NAMALWA (cell line): Measurements from ENCODE around the gene TTC24.

Experiments
- DNase-seq: peaks from one replicate; pipeline ENCODE4 v3.0.0-alpha.2; 2015; ENCODE audit warnings: low spot score

Gene TTC24

DNA sequence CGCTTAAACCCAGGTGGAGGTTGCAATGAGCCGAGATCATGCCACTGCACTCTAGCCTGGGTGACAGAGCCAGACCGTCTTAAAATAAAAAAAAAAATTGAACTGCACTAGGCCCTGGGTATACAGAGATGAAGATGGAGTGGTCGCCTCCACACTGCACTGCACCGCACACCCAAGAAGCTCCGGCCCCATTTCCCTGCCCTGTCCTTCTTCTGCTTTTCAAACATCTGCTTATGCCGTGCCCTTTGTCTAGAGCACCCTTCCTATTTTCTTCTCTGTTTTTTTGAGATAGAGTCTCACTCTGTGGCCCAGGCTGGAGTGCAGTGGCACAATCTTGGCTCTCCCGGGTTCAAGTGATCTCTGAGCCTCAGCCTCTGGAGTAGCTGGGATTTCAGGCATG is 24.6 kb upstream of the TTC24 start:
- no peak for DNase-seq

DNA sequence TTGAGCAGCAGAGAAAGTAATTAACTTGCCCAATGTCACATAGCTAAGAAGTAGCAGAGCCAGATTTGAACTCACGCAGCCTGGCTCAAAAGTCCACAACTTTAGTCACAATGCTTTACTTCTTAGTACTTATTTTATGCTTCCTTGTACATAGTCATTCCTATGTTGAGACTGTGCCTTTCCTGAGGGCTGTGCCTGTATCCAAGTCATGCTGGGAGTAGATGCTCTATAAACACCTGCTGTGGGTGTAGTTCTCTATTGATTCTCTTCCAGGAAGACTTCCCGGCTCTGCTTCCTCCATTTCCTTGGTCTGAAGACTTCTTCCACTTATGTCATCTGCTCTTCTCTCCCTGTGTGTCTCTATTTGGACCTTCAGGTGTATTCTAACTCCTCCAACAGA is 23.8 kb upstream of the TTC24 start:
- DNase-seq = no peak

DNA sequence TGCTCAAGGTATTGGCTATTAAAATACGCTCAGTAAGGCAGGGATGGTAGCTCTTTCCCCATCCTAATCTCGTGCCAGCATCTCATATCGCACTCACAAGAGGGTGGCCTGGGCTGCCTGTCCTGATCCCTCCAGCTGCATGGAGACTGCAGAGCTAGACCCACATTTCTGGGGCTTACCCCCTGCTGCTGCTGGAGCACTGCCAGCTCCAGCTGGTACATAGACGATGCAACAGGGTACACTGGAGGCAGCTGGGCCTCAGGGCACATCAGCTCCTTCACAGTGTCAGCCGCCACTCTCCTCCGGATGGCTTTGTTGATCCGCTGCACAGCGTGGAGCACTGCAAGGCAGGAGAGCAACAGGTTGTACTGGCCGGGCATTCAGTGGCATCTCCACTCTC is 23.2 kb upstream of the TTC24 start:
- no peak for DNase-seq

GRCh38 chr1:156559086-156559796 is 20.3 kb upstream of the TTC24 start:
- no peak for DNase-seq

GRCh38 chr1:156559797-156560385 is 19.6 kb upstream of the TTC24 start:
- DNase-seq = no peak

- no peak for DNase-seq
Observed at GRCh38 chr1:156560585-156561163, 18.8 kb upstream of the TTC24 start.

GRCh38 chr1:156565519-156565918 is 14.0 kb upstream of the TTC24 start:
- no peak for DNase-seq

DNA sequence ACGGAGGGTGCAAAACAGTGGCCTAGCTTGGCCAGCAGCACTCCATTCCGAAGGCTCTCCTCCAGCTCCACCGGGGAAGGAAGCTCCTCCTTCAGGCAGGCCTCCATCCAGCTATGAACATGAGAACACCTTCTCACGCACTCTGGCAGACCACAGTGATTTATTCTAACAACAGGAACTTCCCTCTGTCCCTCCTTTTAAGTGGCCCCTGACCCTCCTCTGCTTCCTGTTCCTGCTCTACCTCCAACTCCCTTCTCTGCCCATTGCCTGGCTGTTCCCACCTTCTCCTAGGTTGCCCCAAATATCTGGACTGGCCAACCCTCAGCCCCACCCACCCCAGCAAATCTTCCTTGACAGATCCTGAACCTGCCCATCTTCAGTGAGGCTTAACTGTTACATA is 13.1 kb upstream of the TTC24 start:
- no peak for DNase-seq

GRCh38 chr1:156571261-156571852 is 8.2 kb upstream of the TTC24 start:
- DNase-seq = no peak

DNA sequence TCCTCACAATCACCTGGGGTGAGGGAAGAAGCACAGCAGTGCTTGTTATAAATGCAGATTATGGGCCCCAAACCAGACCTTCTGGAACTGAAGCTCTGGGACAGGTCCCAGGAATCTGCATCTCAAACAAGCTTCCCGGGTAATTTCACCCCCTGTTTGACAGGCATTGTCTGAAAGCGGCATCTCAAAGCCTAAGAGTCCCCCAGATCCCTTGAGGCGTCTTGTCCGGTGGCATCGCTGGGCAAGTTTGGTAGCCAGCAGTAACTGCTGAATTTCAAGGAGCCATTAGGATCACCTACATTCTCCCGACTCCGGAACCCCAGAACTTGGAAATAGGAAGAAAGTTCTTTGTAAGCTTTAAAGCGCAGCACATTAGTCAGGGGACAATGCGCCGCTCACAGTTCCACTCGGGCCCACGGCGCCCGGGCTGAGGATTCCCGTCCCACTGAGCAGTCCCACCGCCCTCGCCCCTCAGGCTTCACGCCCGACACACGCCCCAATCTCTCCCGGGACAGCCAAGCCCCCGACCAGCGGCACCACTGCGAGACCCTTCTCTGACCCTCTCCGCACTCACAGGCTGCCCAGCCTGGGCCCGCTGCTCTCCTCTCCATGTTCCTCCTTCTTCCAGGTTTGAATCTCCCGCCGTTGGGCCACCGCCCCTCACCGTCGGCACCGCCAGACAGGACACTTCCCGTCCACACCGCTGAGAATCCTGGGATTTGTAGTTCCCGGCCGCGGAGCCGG is 7.4 kb upstream of the TTC24 start, which contains the start of gene IQGAP3:
IQGAP3 (minus strand) TSS at position 647 of the 744 bp plus-strand sequence; CDS start at position 611, 36 bp downstream.
- peak; percentile 81 for DNase-seq

- DNase-seq = no peak
Observed at GRCh38 chr1:156572663-156573018, 6.9 kb upstream of the TTC24 start.

GRCh38 chr1:156574039-156574633 is 5.4 kb upstream of the TTC24 start:
- no peak for DNase-seq

DNA sequence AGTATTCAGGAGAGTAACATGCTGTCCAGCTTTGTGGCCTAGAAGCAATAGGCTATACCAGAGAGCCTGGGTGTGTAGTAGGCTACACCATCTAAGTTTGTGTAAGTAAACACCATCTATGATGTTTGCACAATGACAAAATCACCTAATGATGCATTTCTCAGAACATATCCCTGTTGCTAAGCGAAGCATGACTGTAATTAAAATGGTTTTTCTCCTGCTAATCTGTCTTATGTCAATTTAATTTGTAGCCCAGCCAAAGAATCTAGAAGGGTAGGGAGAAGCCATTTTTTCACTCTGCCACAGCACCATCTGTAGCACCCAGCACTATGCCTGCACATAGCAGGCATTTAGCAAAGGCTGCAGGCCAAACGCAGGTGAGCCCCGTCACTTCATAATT is 2.0 kb upstream of the TTC24 start:
- no peak for DNase-seq

GRCh38 chr1:156578055-156578454 is 1.5 kb upstream of the TTC24 start:
- DNase-seq = no peak

- DNase-seq = peak; percentile 87
Observed at GRCh38 chr1:156581661-156582387, 2.3 kb downstream of the TTC24 start.

DNA sequence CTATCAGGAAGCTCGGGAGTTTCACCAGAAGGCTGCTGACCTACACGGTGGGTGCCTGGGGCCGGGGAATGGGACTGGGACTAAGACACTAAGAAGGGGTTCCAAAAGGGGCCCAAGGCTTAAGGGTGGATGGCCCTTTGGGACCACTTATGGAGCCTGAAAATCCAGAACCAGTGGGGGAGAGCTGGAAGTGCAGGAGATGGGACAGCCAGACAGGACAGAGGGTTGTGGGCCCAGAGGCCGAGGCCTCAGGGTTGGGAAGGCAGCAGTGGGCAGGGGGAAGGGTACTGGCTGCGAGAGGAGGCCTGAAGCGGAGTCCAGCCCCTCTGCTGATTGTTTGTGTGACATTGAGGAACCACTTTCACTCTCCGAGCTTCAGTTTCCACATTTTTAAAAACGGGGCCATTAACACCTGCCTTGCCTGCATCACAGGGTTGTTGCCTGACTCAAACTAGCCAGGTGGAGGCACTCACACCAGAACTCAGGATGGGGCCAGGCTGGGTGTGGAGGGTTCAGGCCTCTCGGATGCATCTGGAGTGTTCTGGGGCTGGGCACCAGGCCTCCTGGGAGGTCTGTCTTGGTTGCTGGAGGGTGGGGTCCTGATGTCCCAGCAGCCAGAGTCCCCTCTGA is 3.0 kb downstream of the TTC24 start:
- DNase-seq = peak; percentile 88

GRCh38 chr1:156583821-156584622 is 4.5 kb downstream of the TTC24 start:
- DNase-seq = peak; percentile 96

GRCh38 chr1:156584813-156585212 is 5.3 kb downstream of the TTC24 start:
- DNase-seq = peak; percentile 65

DNA sequence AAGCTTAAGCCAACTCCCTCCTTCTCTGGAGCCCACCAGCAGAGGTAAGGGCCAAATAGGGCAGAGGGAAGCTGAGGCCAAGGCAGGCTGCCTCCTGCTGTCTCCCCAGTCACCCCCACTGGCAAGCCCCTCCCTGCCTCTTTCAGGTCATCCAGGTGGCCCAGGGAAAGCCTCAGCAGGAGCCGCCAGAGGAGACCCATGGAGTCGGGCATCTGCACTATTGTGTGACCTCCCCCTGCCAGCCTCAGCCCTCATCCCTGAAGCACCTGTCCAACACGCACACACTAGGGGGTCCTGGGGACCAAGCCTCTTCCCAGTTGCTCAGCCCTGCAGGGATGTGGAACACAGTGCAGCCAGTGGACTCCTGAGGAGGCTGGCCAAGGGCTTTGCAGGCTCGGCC is 6.8 kb downstream of the TTC24 start:
- no peak for DNase-seq

DNA sequence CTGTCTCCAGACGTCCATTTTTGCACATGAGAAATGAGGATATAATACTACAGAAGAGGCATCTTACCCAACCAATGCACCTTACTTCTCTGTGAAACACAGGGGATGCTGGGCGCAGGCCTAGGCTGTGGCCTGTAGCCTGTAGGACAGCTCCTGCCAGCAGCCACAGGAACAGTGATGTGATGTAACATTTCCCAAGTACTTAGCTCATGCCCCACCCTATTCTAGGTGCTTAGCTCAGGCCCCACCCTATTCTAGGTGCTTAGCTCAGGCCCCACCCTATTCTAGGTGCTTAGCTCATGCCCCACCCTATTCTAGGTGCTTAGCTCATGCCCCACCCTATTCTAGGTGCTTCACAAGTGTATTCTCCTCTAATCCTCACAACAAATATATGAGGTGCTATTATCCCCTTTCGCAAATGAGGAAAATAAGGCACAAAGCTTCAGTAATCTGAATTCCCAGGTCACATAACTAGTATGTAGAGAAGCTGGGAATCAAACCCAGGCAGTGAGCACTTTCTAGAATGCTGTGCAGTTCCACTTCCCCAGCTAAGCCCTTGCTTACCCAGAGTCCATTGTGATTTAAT is 7.5 kb downstream of the TTC24 start:
- DNase-seq = no peak
